IPS-15b (cell line): ENCODE measurements around the gene GABRR1.

Source experiments
- H3K27me3 ChIP-seq: one replicate; pipeline ENCODE4 v1.6.1; 2013; ENCODE audit warnings: low read length; ENCODE audit not compliant: control insufficient read depth, insufficient read depth
- H3K36me3 ChIP-seq: one replicate; pipeline ENCODE4 v1.6.1; 2013; ENCODE audit warnings: low read length; ENCODE audit not compliant: control insufficient read depth, insufficient read depth
- H3K4me1 ChIP-seq: one replicate; pipeline ENCODE4 v1.6.1; 2013; ENCODE audit warnings: mild to moderate bottlenecking, low read length; ENCODE audit not compliant: control insufficient read depth, insufficient read depth
- H3K4me3 ChIP-seq: one replicate; pipeline ENCODE4 v1.5.1; 2013; ENCODE audit warnings: low read depth, low read length
- H3K9ac ChIP-seq: one replicate; pipeline ENCODE4 v1.6.1; 2013; ENCODE audit warnings: low read depth, mild to moderate bottlenecking, low read length
- H3K9me3 ChIP-seq: one replicate; pipeline ENCODE4 v1.6.1; 2013; ENCODE audit warnings: mild to moderate bottlenecking, low read length; ENCODE audit not compliant: control insufficient read depth, insufficient read depth

GABRR1 gene

GRCh38 chr6:89214197-89214596 is 3.0 kb downstream of the GABRR1 start:
- peaks cover 14% of the 10 kb centered on the region for H3K4me1 ChIP-seq
- no peaks in the 10 kb centered on the region for H3K27me3 ChIP-seq
- H3K9ac ChIP-seq = no peak overlapping the region
- H3K36me3 ChIP-seq = no peaks in the 10 kb centered on the region
- H3K9me3 ChIP-seq = no peaks in the 10 kb centered on the region
- H3K4me3 ChIP-seq = no peak overlapping the region

- Histone ChIP-seq H3K4me3 (no peak overlapping the region), H3K27me3 (no peaks in the 10 kb centered on the region), H3K4me1 (peaks cover 14% of the 10 kb centered on the region), H3K36me3 (no peaks in the 10 kb centered on the region), H3K9me3 (no peaks in the 10 kb centered on the region), H3K9ac (no peak overlapping the region)
Observed at GRCh38 chr6:89212472-89212871, 4.7 kb downstream of the GABRR1 start.

GRCh38 chr6:89209457-89209856 is 7.7 kb downstream of the GABRR1 start:
- Histone ChIP-seq H3K9ac (no peak overlapping the region), H3K36me3 (no peaks in the 10 kb centered on the region), H3K4me1 (peaks cover 14% of the 10 kb centered on the region), H3K4me3 (no peak overlapping the region), H3K9me3 (no peaks in the 10 kb centered on the region), H3K27me3 (no peaks in the 10 kb centered on the region)

- H3K9me3 ChIP-seq = no peaks in the 10 kb centered on the region
- H3K4me1 ChIP-seq = peaks cover 14% of the 10 kb centered on the region
- H3K36me3 ChIP-seq = no peaks in the 10 kb centered on the region
- H3K27me3 ChIP-seq = no peaks in the 10 kb centered on the region
- H3K9ac ChIP-seq = no peak overlapping the region
- no peak overlapping the region for H3K4me3 ChIP-seq
Observed at GRCh38 chr6:89208551-89208950, 8.6 kb downstream of the GABRR1 start.

- H3K4me3 ChIP-seq = no peak overlapping the region
- H3K36me3 ChIP-seq = no peaks in the 10 kb centered on the region
- H3K9me3 ChIP-seq = no peaks in the 10 kb centered on the region
- H3K9ac ChIP-seq = no peak overlapping the region
- H3K27me3 ChIP-seq = no peaks in the 10 kb centered on the region
- peaks cover 3% of the 10 kb centered on the region for H3K4me1 ChIP-seq
Observed at GRCh38 chr6:89205819-89206218, 11.3 kb downstream of the GABRR1 start.

GRCh38 chr6:89204096-89204495 is 13.1 kb downstream of the GABRR1 start:
- no peaks in the 10 kb centered on the region for H3K36me3 ChIP-seq

GRCh38 chr6:89200706-89201215 is 16.4 kb downstream of the GABRR1 start:
- Histone ChIP-seq H3K9me3 (no peaks in the 10 kb centered on the region), H3K36me3 (no peaks in the 10 kb centered on the region), H3K9ac (no peak overlapping the region), H3K4me3 (no peak overlapping the region), H3K27me3 (no peaks in the 10 kb centered on the region), H3K4me1 (no peaks in the 10 kb centered on the region)

More at GRCh38 chr6:89204096-89204495, 13.1 kb downstream of the GABRR1 start:
- Histone ChIP-seq H3K4me1 (peaks cover 3% of the 10 kb centered on the region), H3K4me3 (no peak overlapping the region), H3K27me3 (no peaks in the 10 kb centered on the region), H3K9ac (no peak overlapping the region), H3K9me3 (no peaks in the 10 kb centered on the region)

- Histone ChIP-seq H3K27me3 (no peaks in the 10 kb centered on the region), H3K4me1 (no peaks in the 10 kb centered on the region), H3K4me3 (no peak overlapping the region), H3K9me3 (no peaks in the 10 kb centered on the region), H3K9ac (no peak overlapping the region), H3K36me3 (no peaks in the 10 kb centered on the region)
Observed at GRCh38 chr6:89199579-89199978, 17.6 kb downstream of the GABRR1 start.

GRCh38 chr6:89198235-89198634 is 18.9 kb downstream of the GABRR1 start:
- Histone ChIP-seq H3K36me3 (no peaks in the 10 kb centered on the region), H3K27me3 (no peaks in the 10 kb centered on the region), H3K4me1 (no peaks in the 10 kb centered on the region), H3K4me3 (no peak overlapping the region), H3K9me3 (no peaks in the 10 kb centered on the region), H3K9ac (no peak overlapping the region)

- H3K9ac ChIP-seq = no peak overlapping the region
- no peaks in the 10 kb centered on the region for H3K36me3 ChIP-seq
- no peaks in the 10 kb centered on the region for H3K27me3 ChIP-seq
- no peaks in the 10 kb centered on the region for H3K9me3 ChIP-seq
- no peak overlapping the region for H3K4me3 ChIP-seq
- no peaks in the 10 kb centered on the region for H3K4me1 ChIP-seq
Observed at GRCh38 chr6:89197141-89197540, 20.0 kb downstream of the GABRR1 start.

GRCh38 chr6:89194559-89194958 is 22.6 kb downstream of the GABRR1 start:
- Histone ChIP-seq H3K9me3 (no peaks in the 10 kb centered on the region), H3K4me1 (peaks cover 16% of the 10 kb centered on the region), H3K4me3 (no peak overlapping the region), H3K9ac (no peak overlapping the region), H3K36me3 (no peaks in the 10 kb centered on the region), H3K27me3 (no peaks in the 10 kb centered on the region)

GRCh38 chr6:89190741-89191140 is 26.4 kb downstream of the GABRR1 start:
- Histone ChIP-seq H3K4me1 (peaks cover 16% of the 10 kb centered on the region), H3K9ac (no peak overlapping the region), H3K36me3 (no peaks in the 10 kb centered on the region), H3K4me3 (no peak overlapping the region), H3K9me3 (no peaks in the 10 kb centered on the region), H3K27me3 (no peaks in the 10 kb centered on the region)
